ENCODE measurements around the gene FAM222B.

GRCh38 chr17:28849281-28849680 is 6.7 kb upstream of the FAM222B start:
- TF ChIP-seq CTCF (IDR thresholded peaks at IDR 0.05) (no peak), POLR2A (IDR thresholded peaks at IDR 0.05) (no peak)
